Stimulated activated memory B cell treated with anti-CD40 and anti-IgM and Interleukin-4, amounts not matched to agents 10 μg/mL and 1 μg/mL and 100 μg/mL, for 72 hours (primary cell): ENCODE results near the gene KCNJ9.

ENCODE experiments used
- ATAC-seq: fragments of 150-1000 bp; cut with Tn5 transposase; 2 replicates; pipeline ENCODE4 v1.10.0; 2021
- H3K27ac Mint-ChIP-seq: one replicate; pipeline ENCODE4 v1.8.0; 2022; ENCODE audit warnings: mild to moderate bottlenecking, mixed read lengths
- H3K27me3 Mint-ChIP-seq: one replicate; pipeline ENCODE4 v1.8.0; 2022; ENCODE audit warnings: mixed read lengths
- H3K36me3 Mint-ChIP-seq: one replicate; pipeline ENCODE4 v1.8.0; 2022; ENCODE audit warnings: mixed read lengths
- H3K4me1 Mint-ChIP-seq: one replicate; pipeline ENCODE4 v1.8.0; 2022; ENCODE audit warnings: mixed read lengths
- H3K4me3 Mint-ChIP-seq: one replicate; pipeline ENCODE4 v1.8.0; 2022; ENCODE audit warnings: mild to moderate bottlenecking, moderate library complexity, mixed read lengths
- H3K9me3 Mint-ChIP-seq: one replicate; pipeline ENCODE4 v1.8.0; 2022; ENCODE audit warnings: mixed read lengths

The KCNJ9 gene

GRCh38 chr1:160130939-160131338 is 49.6 kb downstream of the KCNJ9 start:
- no peak for ATAC-seq
- no peak overlapping the region for H3K27ac Mint-ChIP-seq
- no peak overlapping the region for H3K4me3 Mint-ChIP-seq
- peaks cover 29% of the 10 kb centered on the region for H3K27me3 Mint-ChIP-seq
- no peaks in the 10 kb centered on the region for H3K9me3 Mint-ChIP-seq
- H3K36me3 Mint-ChIP-seq: no peaks in the 10 kb centered on the region
- H3K4me1 Mint-ChIP-seq: no peaks in the 10 kb centered on the region

GRCh38 chr1:160131803-160132565 is 50.6 kb downstream of the KCNJ9 start:
- no peak for ATAC-seq
- H3K4me3 Mint-ChIP-seq: no peak overlapping the region
- H3K4me1 Mint-ChIP-seq: no peaks in the 10 kb centered on the region
- no peaks in the 10 kb centered on the region for H3K9me3 Mint-ChIP-seq
- no peak overlapping the region for H3K27ac Mint-ChIP-seq
- H3K27me3 Mint-ChIP-seq: peaks cover 29% of the 10 kb centered on the region
- no peaks in the 10 kb centered on the region for H3K36me3 Mint-ChIP-seq

DNA sequence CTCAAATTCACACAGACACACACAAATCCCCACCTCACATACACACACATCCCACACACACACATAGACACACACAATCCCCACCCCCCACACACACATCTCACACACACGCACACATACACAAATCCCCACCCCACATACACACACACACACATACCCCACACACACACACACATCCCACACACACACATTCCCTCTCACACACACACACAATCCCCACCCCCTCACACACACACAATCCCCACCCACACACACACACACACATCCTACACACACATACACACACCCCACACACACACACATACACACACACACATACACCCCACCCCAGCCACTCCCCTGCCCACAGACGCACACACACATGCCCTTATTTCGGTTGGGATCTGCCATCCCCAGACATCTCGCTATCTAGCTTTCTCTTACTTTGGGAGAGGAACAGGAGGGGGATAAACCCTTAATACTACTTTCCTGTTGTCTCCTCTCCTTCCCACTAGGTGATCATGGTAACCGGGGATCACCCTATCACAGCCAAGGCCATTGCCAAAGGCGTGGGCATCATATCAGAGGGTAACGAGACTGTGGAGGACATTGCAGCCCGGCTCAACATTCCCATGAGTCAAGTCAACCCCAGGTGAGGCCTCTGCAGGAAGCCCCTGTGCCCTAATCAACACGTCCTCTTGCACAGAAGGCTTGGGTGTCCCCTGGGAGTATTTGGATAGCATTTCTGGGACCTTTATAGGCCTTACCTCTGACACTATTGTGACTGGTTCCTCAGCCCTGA is 52.8 kb downstream of the KCNJ9 start:
- H3K4me1 Mint-ChIP-seq: no peaks in the 10 kb centered on the region
- H3K9me3 Mint-ChIP-seq: no peaks in the 10 kb centered on the region
- no peak overlapping the region for H3K27ac Mint-ChIP-seq
- H3K36me3 Mint-ChIP-seq: no peaks in the 10 kb centered on the region
- H3K4me3 Mint-ChIP-seq: no peak overlapping the region
- H3K27me3 Mint-ChIP-seq: peaks cover 29% of the 10 kb centered on the region
- ATAC-seq: no peak

DNA sequence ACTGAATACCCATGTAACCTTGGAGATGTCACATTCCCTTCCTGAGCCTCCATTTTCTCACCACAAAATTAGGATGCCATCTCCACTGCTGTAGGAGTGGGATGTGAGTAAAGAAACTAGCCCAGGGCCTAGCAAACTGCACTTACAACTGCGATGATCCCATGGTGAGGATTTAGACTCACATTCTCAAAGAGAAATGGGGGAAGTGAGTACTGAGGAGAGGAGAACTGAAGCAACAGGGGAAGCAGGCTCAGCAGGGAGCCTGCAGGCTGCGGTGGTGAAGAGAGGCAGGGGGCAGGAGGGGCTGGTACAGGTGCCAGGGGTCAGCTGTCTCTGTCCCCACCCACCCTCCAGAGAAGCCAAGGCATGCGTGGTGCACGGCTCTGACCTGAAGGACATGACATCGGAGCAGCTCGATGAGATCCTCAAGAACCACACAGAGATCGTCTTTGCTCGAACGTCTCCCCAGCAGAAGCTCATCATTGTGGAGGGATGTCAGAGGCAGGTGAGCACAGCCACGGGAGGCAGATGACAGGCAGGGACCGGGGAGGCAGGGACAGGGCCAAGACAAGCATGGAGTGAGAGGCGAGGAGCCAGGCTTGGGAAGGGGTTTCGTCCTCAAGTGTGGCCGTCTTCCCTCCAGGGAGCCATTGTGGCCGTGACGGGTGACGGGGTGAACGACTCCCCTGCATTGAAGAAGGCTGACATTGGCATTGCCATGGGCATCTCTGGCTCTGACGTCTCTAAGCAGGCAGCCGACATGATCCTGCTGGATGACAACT is 53.6 kb downstream of the KCNJ9 start:
- no peaks in the 10 kb centered on the region for H3K9me3 Mint-ChIP-seq
- H3K27ac Mint-ChIP-seq: no peak overlapping the region
- ATAC-seq: no peak
- H3K4me3 Mint-ChIP-seq: no peak overlapping the region
- peaks cover 37% of the 10 kb centered on the region for H3K27me3 Mint-ChIP-seq
- H3K36me3 Mint-ChIP-seq: no peaks in the 10 kb centered on the region
- H3K4me1 Mint-ChIP-seq: no peaks in the 10 kb centered on the region

- Mint-ChIP-seq H3K27ac (no peak overlapping the region), H3K9me3 (no peaks in the 10 kb centered on the region), H3K4me3 (no peak overlapping the region), H3K27me3 (peaks cover 41% of the 10 kb centered on the region), H3K36me3 (no peaks in the 10 kb centered on the region), H3K4me1 (no peaks in the 10 kb centered on the region)
- no peak for ATAC-seq
Observed at GRCh38 chr1:160136121-160136925, 55.0 kb downstream of the KCNJ9 start.

DNA sequence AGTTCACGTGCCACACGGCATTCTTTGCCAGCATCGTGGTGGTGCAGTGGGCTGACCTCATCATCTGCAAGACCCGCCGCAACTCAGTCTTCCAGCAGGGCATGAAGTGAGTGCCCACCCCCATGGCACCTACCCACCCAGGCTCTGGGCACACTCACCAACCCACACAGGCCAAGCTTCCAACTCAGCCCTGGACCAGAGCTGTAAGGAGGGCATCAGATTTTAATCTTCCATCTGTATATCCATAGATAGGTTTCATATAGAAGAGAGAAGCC is 55.5 kb downstream of the KCNJ9 start:
- no peak for ATAC-seq
- Mint-ChIP-seq H3K4me3 (no peak overlapping the region), H3K27ac (no peak overlapping the region)

DNA sequence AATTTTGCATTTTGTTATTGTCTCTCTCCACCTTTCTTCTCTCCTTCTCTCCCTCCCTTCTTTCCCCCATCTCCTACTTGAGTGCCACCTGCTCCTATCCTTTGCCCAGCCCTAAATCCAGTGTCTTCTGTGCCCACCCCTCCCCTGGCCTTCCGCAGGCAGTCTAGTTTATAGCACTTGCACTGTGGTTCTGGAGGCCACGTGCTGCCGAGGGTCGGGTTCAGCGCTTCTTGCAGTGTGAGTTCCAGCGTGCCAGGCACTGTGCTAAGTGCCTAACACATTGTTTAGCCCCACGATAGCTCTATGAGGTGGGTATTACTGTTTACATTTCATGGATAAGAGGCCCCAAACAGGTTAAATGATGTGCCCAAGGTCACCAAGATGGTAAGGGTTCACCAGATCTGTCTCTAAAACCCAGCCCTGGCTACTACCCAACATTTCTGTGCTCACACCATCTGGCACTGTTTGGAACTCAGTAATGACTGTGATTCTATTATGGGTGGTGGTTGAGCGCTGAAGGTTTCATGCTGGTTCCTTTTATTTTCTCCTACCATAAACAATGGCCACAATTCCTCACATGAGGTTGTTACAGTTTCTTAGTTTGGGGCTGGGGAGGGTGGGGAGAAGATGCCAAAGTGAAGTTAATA is 56.0 kb downstream of the KCNJ9 start:
- no peaks in the 10 kb centered on the region for H3K9me3 Mint-ChIP-seq
- no peak overlapping the region for H3K27ac Mint-ChIP-seq
- no peak for ATAC-seq
- no peak overlapping the region for H3K4me3 Mint-ChIP-seq
- peaks cover 52% of the 10 kb centered on the region for H3K27me3 Mint-ChIP-seq
- no peaks in the 10 kb centered on the region for H3K4me1 Mint-ChIP-seq
- H3K36me3 Mint-ChIP-seq: no peaks in the 10 kb centered on the region

More for the DNA sequence above, 55.5 kb downstream of the KCNJ9 start:
- Mint-ChIP-seq H3K36me3 (no peaks in the 10 kb centered on the region), H3K4me1 (no peaks in the 10 kb centered on the region), H3K27me3 (peaks cover 47% of the 10 kb centered on the region), H3K9me3 (no peaks in the 10 kb centered on the region)

DNA sequence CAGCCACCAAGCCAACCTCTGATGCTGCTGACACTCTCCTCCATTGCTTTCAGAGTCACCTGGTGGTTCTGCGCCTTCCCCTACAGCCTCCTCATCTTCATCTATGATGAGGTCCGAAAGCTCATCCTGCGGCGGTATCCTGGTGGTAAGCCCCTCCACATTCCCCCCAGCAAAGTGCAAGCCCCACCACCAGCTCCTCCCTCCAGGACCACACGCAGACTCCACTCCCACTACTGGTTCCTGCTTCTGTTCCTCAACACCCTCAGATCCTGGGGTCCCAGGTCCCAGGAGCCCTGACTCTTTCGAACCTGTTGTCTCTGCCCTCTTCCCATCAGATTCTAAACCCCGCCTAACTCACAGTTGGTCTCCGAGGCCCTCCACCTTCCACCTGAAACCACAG is 58.5 kb downstream of the KCNJ9 start:
- Mint-ChIP-seq H3K4me3 (no peak overlapping the region), H3K9me3 (no peaks in the 10 kb centered on the region), H3K36me3 (no peaks in the 10 kb centered on the region), H3K4me1 (no peaks in the 10 kb centered on the region), H3K27ac (no peak overlapping the region), H3K27me3 (peaks cover 45% of the 10 kb centered on the region)
- no peak for ATAC-seq
